Fibroblast of skin of right quadriceps (primary cell): Measurements from ENCODE around the gene NCOA3.

Source experiments
- DNase-seq: peaks from one replicate; pipeline ENCODE4 v3.0.0-alpha.2; 2013

NCOA3 gene

DNA sequence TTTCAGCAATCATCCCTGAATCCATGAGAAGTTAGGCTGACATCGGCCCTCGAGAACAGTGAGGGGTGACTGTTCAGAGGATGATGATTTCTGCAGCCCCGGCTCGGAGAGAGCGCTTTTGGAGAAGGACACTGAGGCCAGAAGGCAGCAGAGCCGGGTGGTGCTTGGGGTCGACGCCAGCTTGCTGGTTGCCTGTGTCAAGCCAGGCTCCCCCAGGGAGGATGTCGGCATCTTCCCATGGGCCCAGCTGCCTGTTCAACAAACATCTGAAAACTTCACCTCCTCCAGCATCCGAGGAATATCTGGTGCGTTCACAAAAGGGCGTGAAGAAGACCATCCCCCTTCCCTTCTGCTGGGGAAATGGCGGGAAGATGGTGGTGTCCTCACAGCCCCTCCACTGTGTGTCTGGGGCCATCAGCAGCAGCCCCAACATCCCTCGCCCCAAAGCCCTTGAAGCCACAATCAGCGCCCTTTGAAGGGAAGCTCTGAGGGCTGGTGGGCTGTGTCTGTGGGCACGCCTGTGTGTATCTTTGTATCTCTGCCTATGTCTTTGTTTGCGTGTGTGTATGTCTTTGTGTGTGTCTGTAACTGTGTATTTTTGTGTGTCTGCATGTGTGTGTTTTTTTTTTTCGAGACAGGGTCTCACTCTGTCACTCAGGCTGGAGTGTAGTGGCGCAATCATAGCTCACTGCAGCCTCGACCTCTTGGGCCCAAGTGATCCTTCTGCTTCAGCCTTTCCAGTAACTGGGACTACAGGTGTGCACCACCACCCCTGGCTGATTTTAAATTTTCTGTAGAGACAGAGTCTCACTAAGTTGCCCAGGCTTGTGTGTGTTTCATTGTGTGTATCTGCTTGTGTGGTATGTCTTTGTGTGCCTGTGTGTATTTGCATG, 185.7 kb downstream of the NCOA3 start:
- no peak for DNase-seq

DNA sequence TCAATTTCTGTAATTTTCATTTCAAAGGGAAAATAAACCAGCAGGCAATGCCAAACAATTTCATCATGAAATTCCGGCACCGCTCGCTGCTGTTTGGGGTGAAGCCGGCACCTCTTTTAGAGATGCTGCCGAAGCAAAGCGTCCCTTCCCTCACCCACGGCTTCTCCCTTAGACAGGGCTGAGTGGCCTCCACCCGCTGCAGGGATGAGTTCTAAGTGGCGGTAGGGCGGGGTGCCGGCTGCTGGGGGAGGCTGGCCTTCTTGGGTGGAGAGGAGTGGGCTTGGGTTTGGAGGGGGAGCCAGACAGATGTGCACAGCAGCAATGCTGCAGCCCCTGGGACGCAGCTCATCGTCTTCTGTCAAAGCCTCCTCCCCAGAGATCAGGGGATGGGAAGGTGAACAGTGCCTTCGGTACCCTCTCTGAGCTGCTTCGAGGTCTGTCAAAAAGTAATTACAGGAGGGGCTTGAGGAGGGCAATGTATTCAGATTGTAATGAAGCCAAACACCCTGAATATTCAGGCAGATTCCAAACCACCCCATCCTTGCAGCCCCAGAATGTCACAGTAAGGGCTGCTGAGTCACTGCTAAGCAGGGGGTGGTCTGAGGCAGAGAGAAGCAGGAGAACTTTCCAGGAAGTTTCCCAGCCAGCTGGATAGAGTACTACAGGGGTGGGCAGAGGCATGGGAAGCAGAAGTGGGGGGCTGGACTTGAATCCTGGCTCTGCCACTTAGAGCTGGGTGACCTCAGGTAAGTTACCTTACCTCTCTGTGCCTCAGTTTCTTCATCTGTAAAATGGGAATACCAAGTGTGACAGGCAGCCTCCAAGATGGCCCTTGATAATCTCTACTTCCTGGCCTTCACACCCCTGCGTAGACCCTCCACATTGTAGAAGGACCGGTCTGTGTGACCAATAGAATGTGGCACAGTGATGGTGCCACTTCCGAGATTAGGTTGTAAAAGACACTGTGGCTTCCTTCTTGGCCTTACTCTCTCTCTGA, 187.0 kb downstream of the NCOA3 start:
- DNase-seq: peak; percentile 46

DNA sequence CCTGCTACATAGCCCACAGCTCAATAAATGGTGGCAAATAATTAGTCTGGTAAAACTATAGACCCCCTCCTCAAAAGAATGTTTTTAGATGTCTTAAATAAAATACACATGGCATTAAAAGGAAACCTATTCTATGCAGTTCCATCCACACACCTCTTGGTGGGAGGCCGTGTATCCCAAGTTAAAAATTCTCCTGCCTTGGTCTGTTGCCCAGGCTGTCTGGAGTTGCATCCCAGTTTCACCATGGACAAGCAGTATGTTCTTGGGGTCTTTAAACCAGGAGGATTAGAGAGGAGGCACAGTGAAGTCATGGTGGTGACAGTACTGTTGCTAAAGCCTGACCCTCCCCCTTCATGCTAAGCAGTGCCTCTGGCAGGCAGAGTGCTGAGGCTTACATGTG, 188.0 kb downstream of the NCOA3 start:
- DNase-seq: no peak

DNA sequence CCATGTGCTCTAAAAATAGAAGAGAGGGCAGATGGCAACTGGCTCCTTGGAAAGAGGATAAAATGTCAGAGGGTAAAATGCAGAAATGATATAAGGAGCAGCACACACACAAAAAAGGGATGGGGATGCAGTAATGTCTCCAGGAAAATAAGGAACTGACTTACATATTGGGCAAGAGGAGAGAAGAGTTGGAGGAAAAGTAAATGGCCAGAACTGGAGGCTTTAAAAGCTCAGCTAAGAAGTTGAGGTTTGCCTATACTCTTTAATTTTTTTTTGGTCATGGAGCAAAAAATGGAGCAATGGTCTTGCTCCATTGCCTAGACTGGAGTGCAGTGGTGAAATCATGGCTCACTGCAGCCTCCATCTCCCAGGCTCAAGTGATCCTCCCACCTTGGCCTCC, 189.9 kb downstream of the NCOA3 start:
- DNase-seq: peak; percentile 49

DNA sequence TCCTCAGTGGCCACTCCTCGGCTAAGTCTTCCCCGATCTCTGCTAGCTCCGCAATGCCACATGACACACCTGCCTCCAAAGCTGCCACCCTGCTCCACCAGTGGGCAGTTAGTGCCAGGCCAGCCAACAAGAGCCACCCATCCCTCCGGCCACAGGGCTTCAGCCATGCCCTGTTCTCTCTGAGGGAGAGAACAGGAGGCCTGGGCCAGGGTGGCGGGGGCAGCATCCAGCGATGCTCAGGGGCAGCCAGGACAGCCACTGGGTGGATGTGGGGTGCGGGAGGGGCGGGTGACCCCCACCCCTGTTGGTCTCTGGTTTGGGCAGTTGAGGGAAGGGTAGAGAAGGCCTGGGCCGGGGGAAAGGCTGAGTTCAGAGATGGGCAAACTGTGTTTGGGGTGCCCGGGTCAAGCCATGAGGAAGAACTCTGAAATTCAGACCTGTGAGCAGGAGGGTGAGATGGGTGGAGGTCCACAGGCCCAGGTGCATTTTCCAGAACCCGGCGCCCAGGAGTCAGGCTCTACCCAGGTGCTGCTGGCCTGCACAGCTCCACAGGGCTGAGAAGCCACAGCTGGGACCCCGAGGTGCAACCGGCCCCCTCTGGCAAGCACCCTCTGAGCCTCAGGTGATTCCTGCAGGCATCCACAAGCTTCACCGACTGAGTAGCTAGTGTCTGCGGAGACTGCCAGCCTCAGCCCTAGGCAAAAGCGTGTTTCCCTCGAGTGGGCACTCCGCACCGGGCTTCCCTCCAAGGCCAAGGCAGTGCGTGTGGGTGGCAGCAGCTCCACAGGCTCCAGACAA, 192.5 kb downstream of the NCOA3 start:
- no peak for DNase-seq

DNA sequence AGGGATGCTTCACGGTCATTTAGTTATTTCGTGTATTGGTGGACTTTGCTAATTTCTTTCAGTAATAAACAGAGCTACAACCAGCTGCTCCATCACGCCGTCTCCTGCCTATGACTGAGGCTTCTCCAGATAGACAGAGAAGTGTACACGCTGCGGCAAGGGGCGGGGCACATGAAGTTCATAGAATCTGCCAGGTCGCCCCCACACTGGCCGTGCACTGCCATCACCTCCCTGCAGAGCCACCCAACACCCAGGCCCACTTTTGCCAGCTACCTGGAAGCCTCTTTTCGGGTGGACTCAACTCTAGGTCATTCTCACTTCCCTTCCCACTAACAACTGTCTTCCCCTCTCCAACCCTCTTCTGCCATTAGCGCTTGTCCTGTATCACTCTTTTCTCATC, 195.2 kb downstream of the NCOA3 start:
- DNase-seq: no peak

DNA sequence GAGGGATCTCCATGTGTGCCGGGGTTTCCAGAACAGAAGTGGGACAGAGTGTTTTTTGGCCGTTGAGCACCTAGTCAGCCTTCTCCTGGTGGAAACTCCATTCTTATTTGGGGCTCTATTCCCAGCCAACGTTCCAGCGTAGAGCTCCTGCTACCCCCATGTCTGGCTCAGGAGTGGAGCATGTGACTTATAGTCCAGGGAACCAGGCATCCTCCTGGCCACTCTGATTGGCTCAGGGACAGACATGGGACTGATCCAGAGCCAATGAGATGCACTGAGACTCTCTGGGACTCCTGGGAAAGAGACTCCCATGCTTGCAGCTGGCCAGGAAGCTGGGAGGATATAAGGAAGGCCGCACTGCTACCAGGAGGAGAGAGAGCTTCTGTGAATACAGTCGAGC, 196.5 kb downstream of the NCOA3 start:
- DNase-seq: no peak

DNA sequence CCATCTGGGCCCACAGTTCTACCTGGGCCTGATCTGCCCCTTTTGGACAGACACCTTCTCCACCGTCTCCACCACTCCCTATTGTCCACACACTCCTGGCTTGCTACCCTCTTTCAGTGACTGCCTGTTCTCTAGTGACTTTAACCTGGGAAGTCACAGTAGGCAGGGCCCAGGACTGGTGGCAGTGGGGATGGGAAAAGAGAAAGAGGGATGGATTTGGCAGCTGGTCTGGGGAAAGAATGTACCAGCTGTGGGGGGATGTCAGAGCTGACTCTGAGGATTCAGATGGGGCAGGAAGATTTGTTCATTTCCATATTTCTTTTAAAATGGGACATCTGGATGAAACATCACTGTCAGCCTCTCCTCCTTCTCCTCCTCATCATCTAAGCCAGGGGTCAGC, 198.1 kb downstream of the NCOA3 start:
- DNase-seq: no peak

DNA sequence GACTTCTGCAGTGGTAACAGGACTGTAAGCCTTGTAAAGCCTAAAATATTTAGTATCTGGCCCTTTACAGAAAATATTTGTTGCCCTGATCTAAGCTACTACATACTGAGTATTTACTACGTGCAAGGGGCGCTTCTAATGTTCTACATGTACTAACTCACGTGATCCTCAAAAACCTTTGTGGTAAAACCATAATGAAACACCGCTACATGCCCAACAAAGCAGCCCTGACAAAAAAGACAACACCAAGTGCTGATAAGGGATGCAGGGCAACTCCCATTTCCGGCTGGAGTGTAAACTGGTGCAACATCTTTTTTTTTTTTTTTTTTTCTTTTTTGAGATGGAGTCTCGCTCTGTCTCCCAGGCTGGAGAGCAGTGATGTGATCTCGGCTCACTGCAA, 198.6 kb downstream of the NCOA3 start:
- DNase-seq: no peak

DNA sequence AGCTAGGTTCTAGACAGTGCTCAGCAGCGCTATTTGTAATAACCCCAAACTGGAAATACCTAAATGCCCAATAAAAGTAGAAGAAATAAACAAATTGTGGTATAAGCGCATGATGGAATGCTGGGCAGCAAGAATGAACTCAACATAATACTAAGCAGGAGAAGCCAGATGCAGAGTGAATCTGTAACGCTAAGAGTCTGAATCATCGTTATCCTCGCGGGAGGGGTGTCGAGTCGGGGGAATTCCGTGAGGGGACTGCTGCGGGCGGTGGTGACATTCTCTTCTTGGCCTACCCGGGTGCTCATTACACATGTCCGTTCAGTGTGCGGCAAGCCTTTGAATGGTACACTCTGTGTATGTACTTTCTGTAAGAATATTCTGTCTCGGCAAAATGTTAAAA, 199.9 kb downstream of the NCOA3 start:
- peak; percentile 60 for DNase-seq

DNA sequence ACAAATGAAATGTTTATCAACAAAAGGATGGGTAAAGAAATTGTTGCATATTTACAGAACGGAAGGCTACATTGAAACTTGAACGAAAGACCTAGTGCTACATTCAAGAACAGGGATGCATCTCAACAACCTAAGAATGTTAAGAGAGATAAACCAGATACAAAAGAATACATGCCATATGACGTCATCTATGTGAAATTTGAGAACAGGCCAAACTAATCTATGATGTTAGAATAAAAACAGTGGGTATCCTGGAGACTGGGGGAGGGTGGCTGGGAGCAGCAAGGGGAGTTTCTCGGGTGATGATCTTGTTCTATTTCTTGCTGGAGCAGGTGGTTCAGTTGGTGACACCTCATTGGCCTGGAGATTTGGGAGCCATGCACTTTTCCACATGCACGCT, 202.1 kb downstream of the NCOA3 start:
- peak; percentile 44 for DNase-seq

DNA sequence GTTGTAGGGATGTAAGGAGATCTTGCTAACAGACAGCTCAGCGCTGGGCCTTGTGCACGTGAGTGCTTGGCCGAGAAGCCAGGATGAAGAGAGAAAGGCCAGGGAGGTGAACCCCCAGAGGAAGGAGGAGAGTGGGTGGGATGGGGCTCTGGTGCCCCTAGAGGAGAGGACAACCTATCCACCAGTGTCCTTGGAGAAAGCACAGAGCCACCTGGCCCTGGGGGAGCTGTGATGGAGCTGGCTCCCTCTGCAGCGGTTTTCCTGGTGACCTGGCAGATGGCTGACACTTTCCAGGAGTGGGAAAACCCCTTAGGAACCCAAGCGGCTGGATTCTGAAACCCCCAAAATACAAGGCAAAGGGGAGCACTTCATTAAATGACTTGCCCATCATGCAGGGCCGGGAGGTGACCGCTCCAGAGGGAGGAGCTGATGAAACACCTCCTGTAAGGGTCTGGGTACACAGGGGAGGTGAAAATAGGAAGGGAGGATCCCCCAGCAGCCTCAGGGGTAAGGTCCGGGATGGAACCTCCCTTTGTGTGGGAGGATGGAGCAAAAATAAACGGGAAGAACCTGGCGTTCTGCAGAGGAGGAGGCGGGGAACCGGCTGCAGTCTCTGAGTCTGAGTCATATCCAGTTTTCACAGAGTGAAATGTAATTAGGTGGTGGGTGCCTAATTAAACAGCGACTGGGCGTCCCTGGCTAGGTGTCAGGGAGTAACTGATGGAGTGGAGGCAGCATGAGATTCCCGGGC, 203.2 kb downstream of the NCOA3 start:
- DNase-seq: no peak

DNA sequence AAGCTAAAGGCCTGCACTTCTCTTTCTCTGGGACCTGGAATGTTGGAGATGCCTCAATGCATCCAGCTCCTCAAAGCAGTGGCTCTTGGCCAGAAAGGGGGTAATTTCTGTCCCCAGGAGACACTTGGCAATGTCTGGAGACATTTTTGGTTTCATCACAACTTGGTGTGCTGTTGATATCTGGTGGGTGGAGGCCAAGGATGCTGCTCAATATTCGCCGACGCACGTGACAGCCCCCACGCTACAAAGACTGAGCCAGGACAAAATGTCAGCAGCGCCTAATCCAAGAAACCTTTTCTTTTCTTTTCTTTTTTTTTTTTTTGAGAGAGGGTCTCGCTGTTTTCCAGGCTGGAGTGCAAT, 203.8 kb downstream of the NCOA3 start:
- peak; percentile 19 for DNase-seq

DNA sequence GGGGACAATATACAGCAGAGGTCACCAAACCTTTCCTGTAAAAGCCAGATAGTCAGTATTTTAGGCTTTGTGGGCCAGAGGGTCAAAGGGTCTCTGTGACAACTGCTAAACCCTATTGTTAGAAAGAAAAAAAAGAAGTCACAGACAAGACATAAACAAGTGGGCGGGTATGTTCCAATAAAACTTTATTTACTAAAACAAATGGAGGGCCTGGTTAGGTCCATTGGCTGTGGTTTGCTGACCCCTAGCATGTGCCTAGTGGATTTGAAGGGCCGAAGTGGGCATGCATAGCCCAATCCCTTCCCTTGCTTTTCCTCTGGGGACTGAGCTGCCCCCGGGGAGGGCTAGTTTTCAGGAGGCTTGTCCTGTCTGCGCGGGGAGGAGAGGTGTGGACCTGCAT, 204.7 kb downstream of the NCOA3 start:
- DNase-seq: no peak
